Measurements from ENCODE around the gene ZNF81.

Gene ZNF81

GRCh38 chrX:47814851-47815250 lies 21.9 kb upstream of the ZNF81 start:
- H3K4me1 ChIP-seq (ENCODE audit: insufficient read depth, low read length, severe bottlenecking): no peaks in the 10 kb centered on the region
- no peaks in the 10 kb centered on the region for H3K79me2 ChIP-seq (ENCODE audit: insufficient read depth, low read length)
- H3K27me3 ChIP-seq (ENCODE audit: insufficient read depth, low read length): no peaks in the 10 kb centered on the region
- no peak overlapping the region for H3K9ac ChIP-seq (ENCODE audit: low read length)
- no peak overlapping the region for H3K4me3 ChIP-seq (ENCODE audit: low read depth, low read length, poor library complexity, severe bottlenecking)
- no peak overlapping the region for H2AFZ ChIP-seq (ENCODE audit: low read length)
- TF ChIP-seq EZH2 (IDR thresholded peaks at IDR 0.05; ENCODE audit: borderline replicate concordance, low read length) (no peak), CTCF (IDR thresholded peaks at IDR 0.05; ENCODE audit: low read length) (no peak)
- no peak overlapping the region for H3K27ac ChIP-seq (ENCODE audit: low read depth, low read length, poor library complexity, severe bottlenecking)
- H3K36me3 ChIP-seq (ENCODE audit: insufficient read depth, low read length): no peaks in the 10 kb centered on the region
- no peaks in the 10 kb centered on the region for H3F3A ChIP-seq (ENCODE audit: insufficient read depth, low read length)
- no peaks in the 10 kb centered on the region for H3K9me2 ChIP-seq (ENCODE audit: low read depth, low read length)
- H4K20me1 ChIP-seq (ENCODE audit: insufficient read depth, low read length): no peaks in the 10 kb centered on the region
- H3K9me3 ChIP-seq (ENCODE audit: low read length): no peaks in the 10 kb centered on the region
- H3K4me2 ChIP-seq (ENCODE audit: low read length): no peak overlapping the region

- Histone ChIP-seq H3K4me2 (ENCODE audit: low read length) (no peak overlapping the region), H3F3A (ENCODE audit: insufficient read depth, low read length) (no peaks in the 10 kb centered on the region), H3K9ac (ENCODE audit: low read length) (no peak overlapping the region), H4K20me1 (ENCODE audit: insufficient read depth, low read length) (no peaks in the 10 kb centered on the region), H3K9me2 (ENCODE audit: low read depth, low read length) (no peaks in the 10 kb centered on the region), H3K36me3 (ENCODE audit: insufficient read depth, low read length) (no peaks in the 10 kb centered on the region), H3K4me1 (ENCODE audit: insufficient read depth, low read length, severe bottlenecking) (no peaks in the 10 kb centered on the region), H3K9me3 (ENCODE audit: low read length) (no peaks in the 10 kb centered on the region), H3K79me2 (ENCODE audit: insufficient read depth, low read length) (no peaks in the 10 kb centered on the region), H2AFZ (ENCODE audit: low read length) (no peak overlapping the region), H3K27ac (ENCODE audit: low read depth, low read length, poor library complexity, severe bottlenecking) (no peak overlapping the region), H3K4me3 (ENCODE audit: low read depth, low read length, poor library complexity, severe bottlenecking) (no peak overlapping the region), H3K27me3 (ENCODE audit: insufficient read depth, low read length) (no peaks in the 10 kb centered on the region)
- TF ChIP-seq EZH2 (IDR thresholded peaks at IDR 0.05; ENCODE audit: borderline replicate concordance, low read length): no peak
- no peak for TF ChIP-seq CTCF (IDR thresholded peaks at IDR 0.05; ENCODE audit: low read length)
Observed at GRCh38 chrX:47815901-47816845, 20.5 kb upstream of the ZNF81 start.

DNA sequence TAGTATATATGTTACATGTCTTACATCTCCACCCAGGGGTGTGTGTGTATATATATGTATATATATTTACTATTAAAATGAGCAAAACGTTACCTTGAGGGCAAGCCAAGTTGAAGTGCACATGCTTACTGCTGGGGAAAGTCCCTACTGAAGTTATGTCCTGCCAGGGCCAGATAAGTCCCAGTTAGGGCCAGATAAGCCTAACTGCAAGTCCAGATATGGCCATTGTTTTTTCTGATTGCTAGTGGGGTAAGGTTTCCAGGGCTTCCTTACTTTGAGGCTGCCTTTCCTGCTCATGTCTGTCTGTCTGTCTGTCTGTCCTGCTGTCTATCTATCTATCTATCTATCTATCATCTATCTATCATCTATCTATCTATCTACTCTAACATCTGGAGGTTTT lies 19.3 kb upstream of the ZNF81 start:
- H3K27me3 ChIP-seq (ENCODE audit: insufficient read depth, low read length): no peaks in the 10 kb centered on the region
- no peaks in the 10 kb centered on the region for H3K79me2 ChIP-seq (ENCODE audit: insufficient read depth, low read length)
- no peaks in the 10 kb centered on the region for H3K9me2 ChIP-seq (ENCODE audit: low read depth, low read length)
- no peaks in the 10 kb centered on the region for H3K4me1 ChIP-seq (ENCODE audit: insufficient read depth, low read length, severe bottlenecking)
- TF ChIP-seq CTCF (IDR thresholded peaks at IDR 0.05; ENCODE audit: low read length): no peak
- TF ChIP-seq EZH2 (IDR thresholded peaks at IDR 0.05; ENCODE audit: borderline replicate concordance, low read length): no peak
- H3K4me3 ChIP-seq (ENCODE audit: low read depth, low read length, poor library complexity, severe bottlenecking): no peak overlapping the region
- H2AFZ ChIP-seq (ENCODE audit: low read length): no peak overlapping the region
- no peak overlapping the region for H3K9ac ChIP-seq (ENCODE audit: low read length)
- no peaks in the 10 kb centered on the region for H3K9me3 ChIP-seq (ENCODE audit: low read length)
- H3F3A ChIP-seq (ENCODE audit: insufficient read depth, low read length): no peaks in the 10 kb centered on the region
- no peak overlapping the region for H3K4me2 ChIP-seq (ENCODE audit: low read length)
- no peaks in the 10 kb centered on the region for H3K36me3 ChIP-seq (ENCODE audit: insufficient read depth, low read length)
- no peaks in the 10 kb centered on the region for H4K20me1 ChIP-seq (ENCODE audit: insufficient read depth, low read length)
- H3K27ac ChIP-seq (ENCODE audit: low read depth, low read length, poor library complexity, severe bottlenecking): no peak overlapping the region
